Activated naive CD8-positive, alpha-beta T cell treated with anti-CD3 and anti-CD28 coated beads for 36 hours (primary cell): ENCODE measurements around the gene PTPRN2. TPM values are rescaled to one million over a fixed set of nuclear protein-coding genes. Genes with fewer than 3 reads are reported as not detected.
"Not testable (repeated sequence)": the region's sequence is repeated elsewhere in the genome, so short reads cannot be mapped to it uniquely, and the experiment has no call there.

Source experiments
- DNase-seq: peaks from one replicate; pipeline ENCODE4 v3.0.0; 2021
- H3K27ac Mint-ChIP-seq: one replicate; pipeline ENCODE4 v1.8.0; 2022; ENCODE audit warnings: mild to moderate bottlenecking, moderate library complexity, mixed read lengths
- H3K27me3 Mint-ChIP-seq: one replicate; pipeline ENCODE4 v1.8.0; 2022; ENCODE audit warnings: mild to moderate bottlenecking, mixed read lengths
- H3K36me3 Mint-ChIP-seq: one replicate; pipeline ENCODE4 v1.8.0; 2021; ENCODE audit warnings: mild to moderate bottlenecking, mixed read lengths
- H3K4me1 Mint-ChIP-seq: one replicate; pipeline ENCODE4 v1.8.0; 2021; ENCODE audit warnings: mixed read lengths
- H3K4me3 Mint-ChIP-seq: one replicate; pipeline ENCODE4 v1.8.0; 2022; ENCODE audit warnings: mild to moderate bottlenecking, moderate library complexity, mixed read lengths
- H3K9me3 Mint-ChIP-seq: one replicate; pipeline ENCODE4 v1.8.0; 2022; ENCODE audit warnings: mixed read lengths
- total RNA-seq, 2 experiments: library from RNA; stranded (reverse); gene quantifications; one replicate each; pipeline ENCODE4 v1.2.3, GENCODE V29; 2021

The PTPRN2 gene
- under 1 TPM; 0.72 to 0.74 TPM for total RNA-seq

- Mint-ChIP-seq H3K27me3 (peaks cover 56% of the 10 kb centered on the region), H3K36me3 (no peaks in the 10 kb centered on the region), H3K9me3 (no peaks in the 10 kb centered on the region), H3K4me1 (peaks cover 3% of the 10 kb centered on the region), H3K4me3 (no peak within 1 kb of the TSS), H3K27ac (no peak within 1 kb of the TSS)
- DNase-seq = peak; percentile 65
These were observed at the start of gene PTPRN2 for GRCh38 chr7:158587162-158588084. PTPRN2 (minus strand) TSS chr7:158587823.

GRCh38 chr7:158633055-158633956 lies 45.7 kb upstream of the PTPRN2 start:
- H3K27me3 Mint-ChIP-seq = no peaks in the 10 kb centered on the region
- no peaks in the 10 kb centered on the region for H3K4me1 Mint-ChIP-seq
- H3K36me3 Mint-ChIP-seq = peaks cover 43% of the 10 kb centered on the region
- no peak overlapping the region for H3K27ac Mint-ChIP-seq
- no peak overlapping the region for H3K4me3 Mint-ChIP-seq
- H3K9me3 Mint-ChIP-seq = no peaks in the 10 kb centered on the region
- no peak for DNase-seq

- no peaks in the 10 kb centered on the region for H3K4me1 Mint-ChIP-seq
- H3K4me3 Mint-ChIP-seq = no peak overlapping the region
- no peak for DNase-seq
- H3K27ac Mint-ChIP-seq = no peak overlapping the region
- H3K27me3 Mint-ChIP-seq = no peaks in the 10 kb centered on the region
- H3K36me3 Mint-ChIP-seq = peaks cover 43% of the 10 kb centered on the region
- no peaks in the 10 kb centered on the region for H3K9me3 Mint-ChIP-seq
These were observed 44.1 kb upstream of the PTPRN2 start for GRCh38 chr7:158631574-158632195.

DNA sequence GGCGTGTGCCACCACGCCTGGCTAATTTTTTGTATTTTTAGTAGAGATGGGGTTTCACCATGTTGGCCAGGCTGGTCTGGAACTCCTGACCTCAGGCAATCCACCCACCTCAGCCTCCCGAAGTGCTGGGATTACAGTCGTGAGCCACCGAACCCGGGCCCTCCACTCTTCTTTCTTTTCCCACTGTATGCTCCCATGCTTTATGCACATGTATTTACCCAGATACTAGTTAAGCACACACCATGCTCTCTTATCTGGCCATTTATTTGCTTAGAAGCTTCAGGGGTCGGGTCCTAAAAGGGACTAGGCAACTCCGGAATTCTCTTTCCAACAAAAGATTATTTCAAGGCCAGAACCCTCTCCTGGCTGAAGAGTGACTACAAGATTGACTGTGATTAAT lies 38.7 kb upstream of the PTPRN2 start:
- not testable (repeated sequence) for H3K27ac Mint-ChIP-seq, DNase-seq, H3K27me3 Mint-ChIP-seq, H3K9me3 Mint-ChIP-seq, H3K4me3 Mint-ChIP-seq, H3K4me1 Mint-ChIP-seq
- H3K36me3 Mint-ChIP-seq = peaks cover 44% of the 10 kb centered on the region

- H3K27me3 Mint-ChIP-seq = no peaks in the 10 kb centered on the region
- H3K27ac Mint-ChIP-seq = no peak overlapping the region
- no peaks in the 10 kb centered on the region for H3K9me3 Mint-ChIP-seq
- H3K36me3 Mint-ChIP-seq = peaks cover 35% of the 10 kb centered on the region
- H3K4me1 Mint-ChIP-seq = no peaks in the 10 kb centered on the region
- no peak overlapping the region for H3K4me3 Mint-ChIP-seq
- no peak for DNase-seq
These were observed 35.6 kb upstream of the PTPRN2 start for GRCh38 chr7:158623241-158623640.

- Mint-ChIP-seq H3K27ac (no peak overlapping the region), H3K4me1 (no peaks in the 10 kb centered on the region), H3K27me3 (no peaks in the 10 kb centered on the region), H3K9me3 (no peaks in the 10 kb centered on the region), H3K36me3 (peaks cover 31% of the 10 kb centered on the region), H3K4me3 (no peak overlapping the region)
- DNase-seq = no peak
These were observed 33.3 kb upstream of the PTPRN2 start for GRCh38 chr7:158620839-158621441.

GRCh38 chr7:158620418-158620817 lies 32.8 kb upstream of the PTPRN2 start:
- DNase-seq = no peak
- H3K27me3 Mint-ChIP-seq = no peaks in the 10 kb centered on the region
- no peak overlapping the region for H3K4me3 Mint-ChIP-seq
- peaks cover 27% of the 10 kb centered on the region for H3K36me3 Mint-ChIP-seq
- H3K27ac Mint-ChIP-seq = no peak overlapping the region
- no peaks in the 10 kb centered on the region for H3K9me3 Mint-ChIP-seq
- H3K4me1 Mint-ChIP-seq = no peaks in the 10 kb centered on the region

GRCh38 chr7:158618745-158619140 lies 31.1 kb upstream of the PTPRN2 start:
- H3K9me3 Mint-ChIP-seq = no peaks in the 10 kb centered on the region
- H3K27ac Mint-ChIP-seq = no peak overlapping the region
- peaks cover 27% of the 10 kb centered on the region for H3K36me3 Mint-ChIP-seq

DNA sequence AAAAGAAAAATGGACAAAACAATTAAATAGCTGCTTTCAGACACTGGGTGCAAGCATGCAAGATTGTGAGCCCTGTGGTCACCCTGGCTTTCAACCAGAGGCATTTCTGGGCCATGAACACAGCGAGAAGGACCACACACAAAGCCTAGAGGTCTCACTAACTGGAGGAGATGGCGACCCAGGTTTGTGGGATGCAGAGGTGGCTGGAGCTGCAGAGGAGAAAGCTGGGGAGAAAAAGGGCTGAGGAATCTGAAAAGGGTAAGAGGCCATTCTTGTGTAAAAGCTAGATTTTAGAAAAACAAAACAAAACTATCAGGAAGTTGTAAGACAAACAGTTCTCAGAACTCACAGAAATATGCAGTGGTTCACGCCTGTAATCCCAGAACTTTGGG lies 30.1 kb upstream of the PTPRN2 start:
- H3K9me3 Mint-ChIP-seq = no peaks in the 10 kb centered on the region

More at GRCh38 chr7:158618745-158619140, 31.1 kb upstream of the PTPRN2 start:
- Mint-ChIP-seq H3K4me1 (no peaks in the 10 kb centered on the region), H3K27me3 (no peaks in the 10 kb centered on the region), H3K4me3 (no peak overlapping the region)
- no peak for DNase-seq

DNA sequence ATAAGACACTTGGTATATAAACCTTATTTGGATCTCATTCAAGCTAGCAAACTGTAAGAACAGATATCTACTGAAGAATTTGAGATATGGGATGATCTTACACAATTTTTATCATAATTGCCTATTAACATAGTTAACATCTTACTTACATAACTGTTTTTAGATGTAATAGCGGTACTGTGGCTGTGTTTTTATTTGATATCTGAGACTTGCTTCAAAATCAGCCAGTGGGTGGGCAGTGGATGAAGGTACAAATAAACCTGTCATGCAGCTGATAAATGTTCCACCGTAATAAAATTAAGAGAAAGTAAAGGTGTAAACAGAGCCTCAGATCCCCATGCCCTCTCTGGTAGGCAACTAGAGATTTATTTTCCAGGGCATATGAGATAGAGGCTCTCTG lies 28.4 kb upstream of the PTPRN2 start:
- Mint-ChIP-seq H3K4me1 (peaks cover 21% of the 10 kb centered on the region), H3K36me3 (peaks cover 33% of the 10 kb centered on the region), H3K4me3 (no peak overlapping the region)

More for the DNA sequence above, 30.1 kb upstream of the PTPRN2 start:
- Mint-ChIP-seq H3K4me3 (no peak overlapping the region), H3K4me1 (peaks cover 10% of the 10 kb centered on the region), H3K36me3 (peaks cover 30% of the 10 kb centered on the region), H3K27ac (no peak overlapping the region), H3K27me3 (no peaks in the 10 kb centered on the region)
- DNase-seq = no peak

GRCh38 chr7:158614700-158615099 lies 27.1 kb upstream of the PTPRN2 start:
- Mint-ChIP-seq H3K9me3 (no peaks in the 10 kb centered on the region), H3K27ac (no peak overlapping the region), H3K36me3 (peaks cover 38% of the 10 kb centered on the region), H3K27me3 (no peaks in the 10 kb centered on the region), H3K4me1 (peaks cover 21% of the 10 kb centered on the region), H3K4me3 (no peak overlapping the region)
- no peak for DNase-seq

More for the DNA sequence above, 28.4 kb upstream of the PTPRN2 start:
- no peak for DNase-seq
- no peaks in the 10 kb centered on the region for H3K27me3 Mint-ChIP-seq
- no peak overlapping the region for H3K27ac Mint-ChIP-seq
- H3K9me3 Mint-ChIP-seq = no peaks in the 10 kb centered on the region

GRCh38 chr7:158613481-158613880 lies 25.9 kb upstream of the PTPRN2 start:
- no peak overlapping the region for H3K4me3 Mint-ChIP-seq

DNA sequence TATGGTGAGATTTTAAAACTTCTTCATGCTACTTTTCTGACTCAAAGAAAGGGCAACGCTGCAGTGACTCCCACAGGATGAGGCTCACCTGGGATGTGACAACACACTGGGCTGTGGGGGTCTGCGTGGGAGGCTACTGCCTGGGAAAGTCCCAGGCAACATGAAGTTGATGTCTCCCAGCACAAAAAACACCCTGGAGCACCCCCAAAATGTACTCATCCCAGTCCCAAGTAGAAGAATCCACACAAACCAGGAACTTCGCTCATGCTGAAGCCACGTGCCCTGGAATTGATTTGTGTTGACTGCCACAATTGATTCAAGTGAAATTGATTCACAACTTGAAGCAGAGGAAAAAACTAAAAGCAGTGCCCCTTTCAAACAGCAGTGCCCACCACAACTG lies 24.9 kb upstream of the PTPRN2 start:
- Mint-ChIP-seq H3K9me3 (no peaks in the 10 kb centered on the region), H3K27me3 (no peaks in the 10 kb centered on the region), H3K4me3 (no peak overlapping the region), H3K27ac (no peak overlapping the region), H3K36me3 (peaks cover 25% of the 10 kb centered on the region), H3K4me1 (peaks cover 21% of the 10 kb centered on the region)
- no peak for DNase-seq

More at GRCh38 chr7:158613481-158613880, 25.9 kb upstream of the PTPRN2 start:
- Mint-ChIP-seq H3K27me3 (no peaks in the 10 kb centered on the region), H3K4me1 (peaks cover 21% of the 10 kb centered on the region), H3K27ac (no peak overlapping the region), H3K9me3 (no peaks in the 10 kb centered on the region), H3K36me3 (peaks cover 29% of the 10 kb centered on the region)
- no peak for DNase-seq

DNA sequence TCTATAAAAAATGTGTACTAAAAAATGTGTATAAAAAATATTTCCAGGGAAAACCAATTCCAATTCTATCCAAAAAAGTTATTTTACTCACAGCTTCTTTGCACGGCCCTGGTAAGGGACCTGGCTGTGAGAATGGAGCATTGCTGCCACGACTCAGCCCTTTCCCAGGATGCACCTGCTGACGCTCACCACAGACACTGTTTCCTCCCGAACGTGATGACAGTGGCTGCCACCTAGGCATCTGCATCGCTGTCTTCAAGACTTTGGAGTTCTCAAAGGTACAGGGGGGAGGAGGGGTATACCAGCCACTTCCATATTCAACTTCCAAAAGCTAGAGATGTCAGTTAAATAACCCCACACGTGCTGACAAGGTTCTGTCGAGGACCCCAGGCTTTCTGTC lies 23.9 kb upstream of the PTPRN2 start:
- H3K9me3 Mint-ChIP-seq = no peaks in the 10 kb centered on the region
- H3K4me1 Mint-ChIP-seq = peaks cover 21% of the 10 kb centered on the region
- no peak overlapping the region for H3K4me3 Mint-ChIP-seq
- H3K27ac Mint-ChIP-seq = no peak overlapping the region
- DNase-seq = no peak
- peaks cover 24% of the 10 kb centered on the region for H3K36me3 Mint-ChIP-seq
- H3K27me3 Mint-ChIP-seq = no peaks in the 10 kb centered on the region
